Activated CD8-positive, alpha-beta T cell treated with anti-CD3 and anti-CD28 coated beads, Interleukin-2, amount 10 ng/mL, durations not matched to agents 7 days and 5 days (primary cell): Measurements from ENCODE around the gene GRPEL1. TPM values are rescaled to one million over a fixed set of nuclear protein-coding genes. Genes with fewer than 3 reads are reported as not detected.

Experiments used
- ATAC-seq: fragments of 150-1000 bp; cut with Tn5 transposase; one replicate; pipeline ENCODE4 v1.10.0; 2021; ENCODE audit warnings: moderate library complexity
- CTCF ChIA-PET: fragments of 350-600 bp; sonication (Branson Sonifier 250); formaldehyde crosslinking; loops from one replicate; lab custom pipeline; 2021; ENCODE audit warnings: antibody characterized with exemption; lab: Charles Lee
- POLR2A ChIA-PET: fragments of 350-600 bp; sonication (Branson Sonifier 250); formaldehyde crosslinking; loops from one replicate; lab custom pipeline; 2021; ENCODE audit warnings: antibody characterized with exemption; lab: Charles Lee
- DNase-seq: peaks from one replicate; pipeline ENCODE4 v3.0.0-alpha.2; 2020
- H3K27ac Mint-ChIP-seq: one replicate; pipeline ENCODE4 v1.8.0; 2021; ENCODE audit warnings: mild to moderate bottlenecking, mixed read lengths
- H3K27me3 Mint-ChIP-seq: one replicate; pipeline ENCODE4 v1.8.0; 2021; ENCODE audit warnings: low read depth, mixed read lengths
- H3K36me3 Mint-ChIP-seq: one replicate; pipeline ENCODE4 v1.8.0; 2021; ENCODE audit warnings: low read depth, mixed read lengths
- H3K4me1 Mint-ChIP-seq: one replicate; pipeline ENCODE4 v1.8.0; 2021; ENCODE audit warnings: low read depth, mixed read lengths
- H3K4me3 Mint-ChIP-seq: one replicate; pipeline ENCODE4 v1.8.0; 2021; ENCODE audit warnings: mild to moderate bottlenecking, mixed read lengths
- H3K9me3 Mint-ChIP-seq: one replicate; pipeline ENCODE4 v1.8.0; 2022; ENCODE audit warnings: mixed read lengths; ENCODE audit not compliant: insufficient read depth
- total RNA-seq, 2 experiments: library from RNA; stranded (reverse); gene quantifications; one replicate each; pipeline ENCODE4 v1.2.3, GENCODE V29; 2021

Gene GRPEL1
- total RNA-seq, 2 experiments from 2014 or later = 43.1 to 49.4 TPM

DNA sequence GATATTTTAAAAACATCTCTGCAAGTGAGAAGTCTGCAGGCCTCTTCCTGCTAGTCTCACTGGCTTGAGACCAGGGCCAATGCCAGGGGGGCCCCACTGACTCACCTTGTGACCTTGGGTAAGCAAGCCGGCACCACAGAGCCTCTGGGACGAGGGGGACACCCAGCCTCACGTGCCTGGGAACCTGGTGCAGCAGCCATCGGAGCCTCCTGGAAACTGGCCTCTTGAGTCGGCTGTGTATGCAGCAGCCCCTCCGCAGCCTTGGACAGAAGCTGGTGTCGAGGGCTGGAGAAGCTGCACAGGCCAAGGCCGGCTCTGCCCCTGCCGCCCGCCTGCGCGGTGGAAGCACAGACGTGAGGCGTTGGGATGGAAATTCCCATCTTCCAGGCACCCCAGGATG lies 16.0 kb downstream of the GRPEL1 start:
- H3K4me3 Mint-ChIP-seq = no peak overlapping the region
- ChIA-PET POLR2A (interaction anchor here (1.4 to 1.5 kb wide), 2 partner anchors 10 to 15 kb away, joined by 6 to 13 read pairs; partner anchors contain the start of gene GRPEL1), CTCF (interaction anchor here (1.0 to 1.1 kb wide), 2 partner anchors 10 to 16 kb away, joined by 3 to 5 read pairs; partner anchors contain the start of gene GRPEL1)
- H3K27ac Mint-ChIP-seq = no peak overlapping the region
- DNase-seq = no peak
- no peak for ATAC-seq
- peaks cover 12% of the 10 kb centered on the region for H3K36me3 Mint-ChIP-seq
- H3K4me1 Mint-ChIP-seq = peaks cover 27% of the 10 kb centered on the region
- H3K27me3 Mint-ChIP-seq = no peaks in the 10 kb centered on the region
- H3K9me3 Mint-ChIP-seq = no peaks in the 10 kb centered on the region

DNA sequence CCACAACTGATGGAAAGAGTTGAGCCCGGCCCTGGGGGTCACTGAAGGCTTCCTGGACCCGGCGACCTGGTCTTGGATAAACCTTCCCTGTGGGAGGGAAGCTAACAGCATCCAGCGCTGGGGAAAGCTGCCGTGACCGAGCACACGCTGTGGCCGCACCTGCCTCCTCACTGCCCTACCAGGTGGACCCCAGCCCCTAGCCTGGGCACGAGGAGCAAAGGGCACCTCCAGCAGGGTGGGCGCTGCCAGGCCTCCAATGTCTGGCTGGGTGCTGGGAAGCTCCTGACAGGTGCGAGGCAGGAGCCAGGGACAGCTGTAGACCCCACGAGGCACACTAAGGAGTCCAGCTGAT lies 16.7 kb downstream of the GRPEL1 start:
- no peaks in the 10 kb centered on the region for H3K9me3 Mint-ChIP-seq
- CTCF ChIA-PET = interaction anchor here (1.1 kb wide), 1 partner anchor 17 kb away, joined by 3 read pairs; the partner anchor contains the start of gene GRPEL1
- no peak overlapping the region for H3K4me3 Mint-ChIP-seq
- no peak overlapping the region for H3K27ac Mint-ChIP-seq
- H3K36me3 Mint-ChIP-seq = peaks cover 12% of the 10 kb centered on the region
- ATAC-seq = no peak
- H3K27me3 Mint-ChIP-seq = no peaks in the 10 kb centered on the region
- POLR2A ChIA-PET = no interaction called here
- no peak for DNase-seq
- peaks cover 34% of the 10 kb centered on the region for H3K4me1 Mint-ChIP-seq

DNA sequence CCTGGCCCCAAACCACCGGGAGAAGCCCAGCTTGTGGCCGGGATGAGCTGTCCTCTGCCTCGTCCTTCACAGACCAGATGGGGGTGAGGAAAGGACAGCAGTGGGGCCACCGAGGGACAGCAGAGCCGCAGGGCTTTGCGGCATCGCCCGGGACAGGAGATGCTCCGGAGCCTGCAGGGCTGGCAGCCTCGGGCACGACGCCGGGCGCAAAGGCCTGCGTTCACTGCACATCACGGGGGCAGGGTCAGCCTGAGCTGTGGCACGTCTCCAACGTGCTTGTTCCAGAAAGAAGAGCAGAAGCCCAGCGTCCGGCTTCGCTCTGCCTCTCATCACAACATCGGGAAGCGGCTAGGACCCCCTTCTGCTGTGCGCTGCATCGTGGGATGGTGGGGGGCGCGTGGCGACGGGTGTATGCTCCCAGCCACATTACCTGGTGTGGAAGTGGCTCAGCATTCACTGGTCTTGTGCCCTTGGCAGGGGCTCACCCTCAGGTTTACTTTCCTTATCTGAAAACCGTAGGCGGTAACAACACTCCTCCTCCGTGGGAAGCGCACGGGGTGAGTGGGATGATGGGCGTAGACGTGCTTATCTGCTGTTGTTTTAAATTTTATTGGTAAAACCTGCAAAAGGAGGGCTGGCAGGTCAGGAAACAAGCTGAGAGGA lies 17.3 kb downstream of the GRPEL1 start:
- H3K27ac Mint-ChIP-seq = no peak overlapping the region
- DNase-seq (no peak), ATAC-seq (no peak)
- ChIA-PET CTCF (interaction anchor here (0.7 to 1.1 kb wide), 2 partner anchors 13 to 17 kb away, joined by 3 read pairs; partner anchors contain the start of gene GRPEL1), POLR2A (no interaction called here)
- no peak overlapping the region for H3K4me3 Mint-ChIP-seq
- H3K4me1 Mint-ChIP-seq = peaks cover 39% of the 10 kb centered on the region
- H3K27me3 Mint-ChIP-seq = no peaks in the 10 kb centered on the region
- H3K9me3 Mint-ChIP-seq = no peaks in the 10 kb centered on the region
- H3K36me3 Mint-ChIP-seq = peaks cover 14% of the 10 kb centered on the region

DNA sequence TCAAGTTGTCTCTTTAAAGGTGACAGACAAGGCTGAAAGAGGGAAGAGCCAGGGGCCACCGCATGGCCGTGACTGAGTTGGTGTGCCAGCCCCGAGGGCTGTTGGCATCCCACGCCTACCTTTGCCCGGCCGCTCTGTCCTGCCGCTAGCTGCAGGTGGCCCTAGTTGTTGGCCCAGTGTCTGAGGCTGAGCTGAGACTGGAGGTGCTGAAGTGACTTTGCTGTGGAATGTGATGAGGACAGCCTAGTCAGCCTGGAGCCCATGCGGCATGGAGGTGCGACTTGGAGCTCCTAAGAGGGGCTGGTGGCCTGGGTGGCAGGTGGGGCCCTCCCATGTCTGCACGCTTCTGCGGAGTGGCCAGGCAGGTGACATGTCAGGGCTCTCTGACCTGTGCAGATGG lies 18.1 kb downstream of the GRPEL1 start:
- Mint-ChIP-seq H3K9me3 (no peaks in the 10 kb centered on the region), H3K4me1 (peaks cover 48% of the 10 kb centered on the region), H3K27me3 (no peaks in the 10 kb centered on the region), H3K4me3 (no peak overlapping the region), H3K27ac (peak overlapping the region; percentile 55), H3K36me3 (peaks cover 19% of the 10 kb centered on the region)
- DNase-seq (no peak), ATAC-seq (no peak)
- ChIA-PET POLR2A (interaction anchor here (0.7 kb wide), 1 partner anchor 10 kb away, joined by 3 read pairs; no protein-coding TSS in a partner anchor), CTCF (no interaction called here)

GRCh38 chr4:7049295-7049694 lies 18.6 kb downstream of the GRPEL1 start:
- POLR2A ChIA-PET = interaction anchor here (0.7 kb wide), 1 partner anchor 11 kb away, joined by 3 read pairs; no protein-coding TSS in a partner anchor
- H3K36me3 Mint-ChIP-seq = peaks cover 19% of the 10 kb centered on the region
- no peak overlapping the region for H3K4me3 Mint-ChIP-seq
- DNase-seq = no peak
- no peaks in the 10 kb centered on the region for H3K9me3 Mint-ChIP-seq
- ATAC-seq = no peak
- no peaks in the 10 kb centered on the region for H3K27me3 Mint-ChIP-seq
- H3K27ac Mint-ChIP-seq = peak overlapping the region; percentile 55
- CTCF ChIA-PET = no interaction called here
- H3K4me1 Mint-ChIP-seq = peaks cover 49% of the 10 kb centered on the region

DNA sequence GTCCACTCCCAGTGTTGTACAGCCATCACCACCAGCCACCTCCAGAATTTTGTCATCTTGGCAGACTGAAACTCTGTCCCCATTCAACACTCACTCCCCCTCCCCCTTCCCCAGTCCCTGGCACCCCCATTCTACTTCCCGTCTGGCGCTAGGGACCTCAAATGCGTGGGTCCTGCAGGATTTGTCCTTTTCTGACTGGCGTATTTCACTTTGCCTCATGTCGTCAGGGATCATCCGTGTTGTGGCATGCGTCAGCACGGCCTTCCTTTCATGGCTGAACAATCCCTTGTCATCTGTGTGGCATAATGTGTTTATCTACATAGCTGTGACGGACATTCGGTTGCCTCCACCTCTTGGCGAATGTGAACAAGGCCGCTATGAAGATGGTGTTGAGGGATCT lies 19.2 kb downstream of the GRPEL1 start:
- Mint-ChIP-seq H3K4me3 (no peak overlapping the region), H3K4me1 (peaks cover 49% of the 10 kb centered on the region), H3K9me3 (no peaks in the 10 kb centered on the region), H3K27ac (no peak overlapping the region), H3K27me3 (no peaks in the 10 kb centered on the region), H3K36me3 (peaks cover 12% of the 10 kb centered on the region)
- ChIA-PET POLR2A (no interaction called here), CTCF (no interaction called here)
- ATAC-seq (no peak), DNase-seq (no peak)

DNA sequence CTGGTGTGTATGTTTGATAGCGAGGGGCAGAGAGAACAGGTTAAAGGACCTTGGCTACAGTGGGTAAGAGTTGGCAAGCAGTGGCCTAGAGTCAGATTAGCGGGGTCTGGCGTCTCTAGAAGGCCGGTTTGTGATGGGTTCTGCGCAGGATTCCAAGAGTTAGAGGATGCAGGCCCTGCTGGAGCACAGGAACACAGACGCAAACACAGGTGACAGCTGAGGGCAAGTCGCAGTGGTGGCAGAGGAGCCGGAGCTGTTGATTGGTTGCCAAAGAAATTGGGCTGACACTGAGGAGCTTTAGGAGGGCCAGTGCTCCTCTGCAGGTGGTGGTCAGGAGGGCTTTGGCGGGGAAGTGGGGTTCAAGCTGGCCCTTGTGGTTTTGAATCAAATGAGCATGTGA lies 20.9 kb downstream of the GRPEL1 start:
- H3K4me1 Mint-ChIP-seq = peaks cover 41% of the 10 kb centered on the region
- H3K4me3 Mint-ChIP-seq = no peak overlapping the region
- no peaks in the 10 kb centered on the region for H3K9me3 Mint-ChIP-seq
- peaks cover 12% of the 10 kb centered on the region for H3K36me3 Mint-ChIP-seq
- no peak for ATAC-seq
- peak overlapping the region; percentile 21 for H3K27ac Mint-ChIP-seq
- POLR2A ChIA-PET = interaction anchor here (1.4 kb wide), 1 partner anchor 21 kb away, joined by 5 read pairs; the partner anchor contains the start of gene GRPEL1
- CTCF ChIA-PET = interaction anchor here (1.0 kb wide), 1 partner anchor 119 kb away, joined by 3 read pairs; no protein-coding TSS in a partner anchor
- no peak for DNase-seq
- peaks cover 6% of the 10 kb centered on the region for H3K27me3 Mint-ChIP-seq

- H3K4me3 Mint-ChIP-seq = no peak overlapping the region
- ChIA-PET POLR2A (interaction anchor here (1.4 to 5.7 kb wide), 5 partner anchors 14 to 104 kb away, joined by 4 to 62 read pairs (median 5); partner anchors contain the start of gene GRPEL1), CTCF (interaction anchor here (1.0 to 3.9 kb wide), 3 partner anchors 12 to 118 kb away, joined by 3 to 23 read pairs (median 4); no protein-coding TSS in a partner anchor)
- no peak for ATAC-seq
- H3K4me1 Mint-ChIP-seq = peaks cover 44% of the 10 kb centered on the region
- peaks cover 13% of the 10 kb centered on the region for H3K27me3 Mint-ChIP-seq
- H3K9me3 Mint-ChIP-seq = no peaks in the 10 kb centered on the region
- peaks cover 12% of the 10 kb centered on the region for H3K36me3 Mint-ChIP-seq
- peak overlapping the region; percentile 21 for H3K27ac Mint-ChIP-seq
- no peak for DNase-seq
Observed at GRCh38 chr4:7045961-7046921, 21.6 kb downstream of the GRPEL1 start.

- no peak for DNase-seq
- H3K27me3 Mint-ChIP-seq = peaks cover 14% of the 10 kb centered on the region
- H3K9me3 Mint-ChIP-seq = no peaks in the 10 kb centered on the region
- peak overlapping the region; percentile 89 for H3K4me3 Mint-ChIP-seq
- ChIA-PET POLR2A (interaction anchor here (1.4 to 5.7 kb wide), 4 partner anchors 15 to 103 kb away, joined by 4 to 62 read pairs (median 7); partner anchors contain the start of gene GRPEL1), CTCF (interaction anchor here (1.5 to 5.9 kb wide), 4 partner anchors 13 to 57 kb away, joined by 4 to 172 read pairs (median 17); partner anchors contain the start of gene GRPEL1)
- ATAC-seq = no peak
- peaks cover 12% of the 10 kb centered on the region for H3K36me3 Mint-ChIP-seq
- H3K4me1 Mint-ChIP-seq = peaks cover 44% of the 10 kb centered on the region
- H3K27ac Mint-ChIP-seq = no peak overlapping the region
Observed at GRCh38 chr4:7045553-7045952, 22.3 kb downstream of the GRPEL1 start.

GRCh38 chr4:7044137-7044930 lies 23.5 kb downstream of the GRPEL1 start:
- Mint-ChIP-seq H3K4me3 (peak overlapping the region; percentile 89), H3K27ac (peak overlapping the region; percentile 82), H3K4me1 (peaks cover 44% of the 10 kb centered on the region), H3K9me3 (no peaks in the 10 kb centered on the region), H3K36me3 (peaks cover 12% of the 10 kb centered on the region), H3K27me3 (peaks cover 14% of the 10 kb centered on the region)
- ChIA-PET POLR2A (interaction anchor here (0.6 to 5.7 kb wide), 5 partner anchors 18 to 845 kb away, joined by 3 to 62 read pairs (median 4); partner anchors contain the start of genes GRPEL1 and TBC1D14), CTCF (interaction anchor here (0.7 to 5.9 kb wide), 16 partner anchors 8 to 326 kb away, joined by 3 to 172 read pairs (median 6); partner anchors contain the start of genes GRPEL1 and TBC1D14)
- DNase-seq (no peak), ATAC-seq (no peak)
